ENCODE results near the gene R3HCC1L. TPM values are rescaled to one million over a fixed set of nuclear protein-coding genes. Genes with fewer than 3 reads are reported as not detected.

The R3HCC1L gene
- total RNA-seq, 1 experiment from 2014 or later, result 10.7 TPM

GRCh38 chr10:98267894-98268693, 133.6 kb downstream of the R3HCC1L start, which contains the start of gene LOXL4:
Gene LOXL4 (minus strand): TSS chr10:98268194. CDS start chr10:98263019, 5,175 bp downstream.
- Mint-ChIP-seq H3K4me3 (ENCODE audit: unreplicated experiment) (no peak within 1 kb of the TSS), H3K36me3 (ENCODE audit: insufficient read depth, unreplicated experiment) (no peaks in the 10 kb centered on the region), H3K27ac (ENCODE audit: low read depth, unreplicated experiment) (peak within 1 kb of the TSS; percentile 39), H3K4me1 (ENCODE audit: insufficient read depth, unreplicated experiment) (peaks cover 23% of the 10 kb centered on the region), H3K27me3 (ENCODE audit: insufficient read depth, unreplicated experiment) (no peaks in the 10 kb centered on the region), H3K9me3 (ENCODE audit: unreplicated experiment) (no peaks in the 10 kb centered on the region)
- no peak for TF ChIP-seq CTCF (IDR thresholded peaks at IDR 0.05; ENCODE audit: unreplicated experiment)
- ChIA-PET POLR2A (no interaction called here), CTCF (interaction anchor here (1.6 kb wide), 1 partner anchor 41 kb away, joined by 6 read pairs; no protein-coding TSS in a partner anchor)
- intact Hi-C loops (cut with micrococcal nuclease), result loop anchor here (10.0 kb wide), 1 partner anchor 197 kb away; no protein-coding TSS in a partner anchor
- DNase-seq (ENCODE audit: unreplicated experiment), result no peak
- no TSS peak for BruUV-seq (replicated peaks)

GRCh38 chr10:98268694-98269431, 134.4 kb downstream of the R3HCC1L start:
- Mint-ChIP-seq H3K27ac (ENCODE audit: low read depth, unreplicated experiment) (no peak overlapping the region), H3K36me3 (ENCODE audit: insufficient read depth, unreplicated experiment) (no peaks in the 10 kb centered on the region), H3K27me3 (ENCODE audit: insufficient read depth, unreplicated experiment) (no peaks in the 10 kb centered on the region), H3K4me3 (ENCODE audit: unreplicated experiment) (no peak overlapping the region), H3K9me3 (ENCODE audit: unreplicated experiment) (no peaks in the 10 kb centered on the region), H3K4me1 (ENCODE audit: insufficient read depth, unreplicated experiment) (peaks cover 22% of the 10 kb centered on the region)
- CTCF ChIA-PET, result interaction anchor here (1.6 to 2.9 kb wide), 2 partner anchors 40 kb away, joined by 6 to 10 read pairs; no protein-coding TSS in a partner anchor
- POLR2A ChIA-PET, result interaction anchor here (1.1 to 1.6 kb wide), 2 partner anchors 13 to 23 kb away, joined by 4 read pairs; no protein-coding TSS in a partner anchor
- intact Hi-C loops (cut with micrococcal nuclease), result loop anchor here (10.0 kb wide), 1 partner anchor 196 kb away; no protein-coding TSS in a partner anchor
- no TSS peak for BruUV-seq (replicated peaks)
- TF ChIP-seq CTCF (IDR thresholded peaks at IDR 0.05; ENCODE audit: unreplicated experiment), result no peak
- DNase-seq (ENCODE audit: unreplicated experiment), result no peak

- Mint-ChIP-seq H3K4me3 (ENCODE audit: unreplicated experiment) (no peak overlapping the region), H3K9me3 (ENCODE audit: unreplicated experiment) (no peaks in the 10 kb centered on the region), H3K27me3 (ENCODE audit: insufficient read depth, unreplicated experiment) (no peaks in the 10 kb centered on the region), H3K36me3 (ENCODE audit: insufficient read depth, unreplicated experiment) (no peaks in the 10 kb centered on the region), H3K27ac (ENCODE audit: low read depth, unreplicated experiment) (no peak overlapping the region), H3K4me1 (ENCODE audit: insufficient read depth, unreplicated experiment) (peaks cover 17% of the 10 kb centered on the region)
- POLR2A ChIA-PET, result interaction anchor here (1.1 to 1.6 kb wide), 2 partner anchors 12 to 22 kb away, joined by 4 read pairs; no protein-coding TSS in a partner anchor
- peak; percentile 75 for DNase-seq (ENCODE audit: unreplicated experiment)
- CTCF ChIA-PET, result interaction anchor here (2.9 kb wide), 1 partner anchor 40 kb away, joined by 10 read pairs; no protein-coding TSS in a partner anchor
- intact Hi-C loops (cut with micrococcal nuclease), result loop anchor here (10.0 kb wide), 1 partner anchor 195 kb away; no protein-coding TSS in a partner anchor
- no TSS peak for BruUV-seq (replicated peaks)
- TF ChIP-seq CTCF (IDR thresholded peaks at IDR 0.05; ENCODE audit: unreplicated experiment), result no peak
Observed at GRCh38 chr10:98269435-98269912, 135.0 kb downstream of the R3HCC1L start.

Measured in MCF 10A (cell line).